ENCODE results near the gene USP17L12.
"Not testable (repeated sequence)": the region's sequence is repeated elsewhere in the genome, so short reads cannot be mapped to it uniquely, and the experiment has no call there.

DNA sequence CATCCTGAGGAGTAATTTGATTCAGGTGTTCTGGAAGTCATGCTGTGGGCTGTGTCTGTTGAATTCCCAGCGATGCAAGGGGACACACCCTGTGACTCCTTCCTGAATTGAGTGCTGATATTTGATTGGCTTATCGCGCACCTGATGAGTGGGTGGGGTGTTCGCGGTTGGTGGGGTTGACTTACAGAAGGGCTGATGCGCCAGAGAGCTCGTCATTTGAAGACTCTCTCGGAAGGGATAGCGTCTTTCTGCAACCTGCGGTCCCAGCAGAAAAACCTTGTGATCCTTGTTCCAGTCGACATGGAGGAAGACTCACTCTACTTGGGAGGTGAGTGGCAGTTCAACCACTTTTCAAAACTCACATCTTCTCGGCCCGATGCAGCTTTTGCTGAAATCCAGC lies 42.6 kb downstream of the USP17L12 start, which contains the start of gene USP17L21:
- not testable (repeated sequence) for TF ChIP-seq POLR2A, CTCF (IDR thresholded peaks at IDR 0.05)

Measured in gastroesophageal sphincter (tissue), 3 donors.